H1 (cell line): ENCODE data around the gene EXOC1L. TPM values are rescaled to one million over a fixed set of nuclear protein-coding genes. Genes with fewer than 3 reads are reported as not detected.

Experiments
- CTCF ChIA-PET: fragments of 300-600 bp; sonication (Branson Sonifier 250); formaldehyde crosslinking; loops from one replicate; lab custom pipeline; 2021; ENCODE audit not compliant: partially characterized antibody; lab: Charles Lee
- POLR2A ChIA-PET: fragments of 300-600 bp; sonication (Branson Sonifier 250); formaldehyde crosslinking; loops from one replicate; lab custom pipeline; 2021; ENCODE audit warnings: inconsistent platforms; ENCODE audit not compliant: partially characterized antibody; lab: Charles Lee
- DNase-seq, 2 experiments: peaks; one replicate each; pipeline versions ENCODE4 v3.0.0 to v3.0.0-alpha.2; 2010 to 2022; ENCODE audit warnings: low spot score in 2 of 2, low read depth in 1 of 2, mixed read lengths in 1 of 2
- FAIRE-seq: peaks from 2 replicates; lab custom pipeline; 2011; peaks lifted over from hg19 to GRCh38; lab: Jason Lieb, UNC
- H2AFZ ChIP-seq: 2 replicates; pipeline ENCODE4 v1.8.1; 2012; ENCODE audit warnings: low read length, inconsistent platforms
- H2AK5ac ChIP-seq: 2 replicates; pipeline ENCODE4 v1.6.1; 2013; ENCODE audit warnings: low read depth, low read length
- H2BK120ac ChIP-seq: replicated peaks from 2 replicates; pipeline ENCODE3; 2013; ENCODE audit warnings: low read depth, low read length, inconsistent platforms
- H2BK12ac ChIP-seq: 2 replicates; pipeline ENCODE4 v1.6.1; 2013; ENCODE audit warnings: low read depth, low read length
- H2BK15ac ChIP-seq: 2 replicates; pipeline ENCODE4 v1.6.1; 2013; ENCODE audit warnings: low read length
- H2BK20ac ChIP-seq: 2 replicates; pipeline ENCODE4 v1.6.1; 2013; ENCODE audit warnings: low read length
- H2BK5ac ChIP-seq: 2 replicates; pipeline ENCODE4 v1.6.1; 2013; ENCODE audit warnings: low read depth, low read length
- H3K14ac ChIP-seq: 2 replicates; pipeline ENCODE4 v1.6.1; 2013; ENCODE audit warnings: inconsistent platforms; ENCODE audit not compliant: insufficient read length
- H3K18ac ChIP-seq: 2 replicates; pipeline ENCODE4 v1.6.1; 2013; ENCODE audit warnings: low read length; ENCODE audit errors: extremely low read depth
- H3K23ac ChIP-seq: 2 replicates; pipeline ENCODE4 v1.6.1; 2013; ENCODE audit warnings: inconsistent platforms; ENCODE audit not compliant: insufficient read length
- H3K23me2 ChIP-seq: 2 replicates; pipeline ENCODE4 v1.6.1; 2013; ENCODE audit warnings: low read depth, low read length
- H3K27ac ChIP-seq: 2 replicates; pipeline ENCODE4 v1.6.1; 2011; ENCODE audit warnings: low read depth, low read length, inconsistent platforms
- H3K27me3 ChIP-seq, 4 experiments: replicated peaks in 1 of 4; 1 replicate in 1 of 4; 2 replicates in 3 of 4; pipeline versions ENCODE4 v1.6.1 to v1.8.1; 2011 to 2013; ENCODE audit warnings: low read length in 3 of 4, mild to moderate bottlenecking in 3 of 4, inconsistent platforms in 2 of 4, mixed read lengths in 2 of 4, moderate library complexity in 1 of 4; ENCODE audit not compliant: control insufficient read depth in 3 of 4, insufficient read depth in 3 of 4; ENCODE audit errors: extremely low read depth in 1 of 4
- H3K36me3 ChIP-seq, 4 experiments: 2 replicates each; pipeline versions ENCODE4 v1.6.1 to v1.8.1; 2011 to 2013; ENCODE audit warnings: mild to moderate bottlenecking in 4 of 4, low read length in 3 of 4, moderate library complexity in 2 of 4, control low read depth in 1 of 4, inconsistent platforms in 1 of 4; ENCODE audit not compliant: insufficient read depth in 4 of 4, control insufficient read depth in 2 of 4
- H3K4ac ChIP-seq: replicated peaks from 2 replicates; pipeline ENCODE3; 2013; ENCODE audit warnings: low read length, low read depth, mixed read lengths, inconsistent platforms; ENCODE audit not compliant: insufficient read length
- H3K4me1 ChIP-seq, 4 experiments: replicated peaks in 1 of 4; 1 replicate in 1 of 4; 2 replicates in 3 of 4; pipeline versions ENCODE4 v1.6.1 to v1.8.1; 2011 to 2013; ENCODE audit warnings: low read length in 3 of 4, inconsistent platforms in 2 of 4, mixed read lengths in 1 of 4; ENCODE audit not compliant: insufficient read depth in 4 of 4, control insufficient read depth in 3 of 4
- H3K4me2 ChIP-seq, 2 experiments: 2 replicates each; pipeline versions ENCODE4 v1.6.1 to v1.8.1; 2011 to 2013; ENCODE audit warnings: low read depth in 2 of 2, low read length in 2 of 2, control low read depth in 1 of 2, inconsistent platforms in 1 of 2, mild to moderate bottlenecking in 1 of 2; ENCODE audit not compliant: insufficient read depth in 1 of 2
- H3K4me3 ChIP-seq, 4 experiments: fragments of 200-600, 300-600 bp in 1 of 4; sonication (generic), shearing (Covaris generic), sonication (Bioruptor Twin) in 1 of 4; 2 replicates each; pipeline versions ENCODE4 v1.5.1 to v1.8.1; 2011 to 2016; ENCODE audit warnings: low read length in 4 of 4, low read depth in 3 of 4, control low read depth in 2 of 4, inconsistent platforms in 2 of 4, mild to moderate bottlenecking in 2 of 4, mixed read lengths in 1 of 4, moderate library complexity in 1 of 4; ENCODE audit not compliant: insufficient read depth in 2 of 4; ENCODE audit errors: extremely low read depth in 1 of 4
- H3K56ac ChIP-seq: replicated peaks from 2 replicates; pipeline ENCODE3; 2013; ENCODE audit warnings: low read depth, mild to moderate bottlenecking, mixed read lengths, low read length, inconsistent platforms; ENCODE audit not compliant: insufficient read length
- H3K79me1 ChIP-seq: 2 replicates; pipeline ENCODE4 v1.6.1; 2013; ENCODE audit warnings: low read depth, low read length, control low read depth
- H3K79me2 ChIP-seq, 2 experiments: 2 replicates each; pipeline versions ENCODE4 v1.6.1 to v1.8.1; 2012 to 2013; ENCODE audit warnings: low read length in 2 of 2, mild to moderate bottlenecking in 2 of 2, inconsistent platforms in 1 of 2; ENCODE audit not compliant: insufficient read depth in 2 of 2, control insufficient read depth in 1 of 2
- H3K9ac ChIP-seq, 4 experiments: replicated peaks in 1 of 4; 1 replicate in 1 of 4; 2 replicates in 3 of 4; pipeline versions ENCODE4 v1.6.1 to v1.8.1; 2011 to 2013; ENCODE audit warnings: low read depth in 3 of 4, low read length in 3 of 4, control low read depth in 2 of 4, mild to moderate bottlenecking in 2 of 4, moderate library complexity in 2 of 4, inconsistent platforms in 1 of 4; ENCODE audit errors: extremely low read depth in 1 of 4
- H3K9me3 ChIP-seq, 2 experiments: 2 replicates each; pipeline versions ENCODE4 v1.6.1 to v1.8.1; 2012 to 2013; ENCODE audit warnings: mild to moderate bottlenecking in 2 of 2, moderate library complexity in 2 of 2, control low read depth in 1 of 2, inconsistent platforms in 1 of 2, low read depth in 1 of 2, low read length in 1 of 2, mixed read lengths in 1 of 2; ENCODE audit not compliant: insufficient read depth in 2 of 2
- H4K20me1 ChIP-seq, 2 experiments: replicated peaks in 1 of 2; 2 replicates each; pipeline versions ENCODE3 to v1.8.1; 2011 to 2013; ENCODE audit warnings: inconsistent platforms in 2 of 2, low read length in 2 of 2, mild to moderate bottlenecking in 1 of 2; ENCODE audit not compliant: insufficient read depth in 2 of 2, control insufficient read depth in 1 of 2
- H4K5ac ChIP-seq: 2 replicates; pipeline ENCODE4 v1.6.1; 2013; ENCODE audit warnings: low read length, low read depth, mixed read lengths, inconsistent platforms; ENCODE audit not compliant: insufficient read length
- H4K8ac ChIP-seq: 2 replicates; pipeline ENCODE4 v1.8.0; 2013; ENCODE audit warnings: mild to moderate bottlenecking, moderate library complexity, low read length, inconsistent platforms; ENCODE audit not compliant: insufficient read depth; ENCODE audit errors: extremely low read depth
- H4K91ac ChIP-seq: replicated peaks from 2 replicates; pipeline ENCODE3; 2013; ENCODE audit warnings: low read length, mixed read lengths, inconsistent platforms; ENCODE audit not compliant: insufficient read length
- ASH2L ChIP-seq: fragments of 200-600, 300-600 bp; sonication (generic); IDR thresholded peaks from one replicate; pipeline ENCODE4 v1.7.1; 2017; ENCODE audit warnings: low read length
- BACH1 ChIP-seq: IDR thresholded peaks from 2 replicates; pipeline ENCODE4 v1.6.1; 2012; ENCODE audit warnings: low read length, improper control_type of control experiment
- CHD1 ChIP-seq: IDR thresholded peaks from 2 replicates; pipeline ENCODE4 v1.6.1; 2012; ENCODE audit warnings: low read depth, low read length, improper control_type of control experiment
- CREB1 ChIP-seq: IDR thresholded peaks from 2 replicates; pipeline ENCODE4 v1.6.1; 2012; ENCODE audit warnings: inconsistent platforms
- JUND ChIP-seq: IDR thresholded peaks from 2 replicates; pipeline ENCODE4 v1.6.1; 2011; ENCODE audit warnings: mild to moderate bottlenecking, improper control_type of control experiment, low read length
- KDM1A ChIP-seq: fragments of 200-600, 300-600 bp; sonication (generic); IDR thresholded peaks from 2 replicates; pipeline ENCODE4 v1.7.1; 2016; ENCODE audit warnings: mild to moderate bottlenecking, low read length, borderline replicate concordance
- MAFK ChIP-seq: IDR thresholded peaks from 2 replicates; pipeline ENCODE4 v1.6.1; 2012; ENCODE audit warnings: low read depth, mild to moderate bottlenecking, improper control_type of control experiment, low read length
- NANOG ChIP-seq: IDR thresholded peaks from 2 replicates; pipeline ENCODE4 v1.6.1; 2011; ENCODE audit warnings: low read length, low read depth, mild to moderate bottlenecking, inconsistent platforms; ENCODE audit not compliant: insufficient read depth, poor library complexity, severe bottlenecking
- SP2 ChIP-seq: IDR thresholded peaks from 2 replicates; pipeline ENCODE4 v1.6.1; 2012; ENCODE audit warnings: mild to moderate bottlenecking, low read length, inconsistent platforms
- TAF1 ChIP-seq: IDR thresholded peaks from 2 replicates; pipeline ENCODE4 v1.6.1; 2011; ENCODE audit warnings: mild to moderate bottlenecking, low read depth, low read length
- TEAD4 ChIP-seq: IDR thresholded peaks from 2 replicates; pipeline ENCODE4 v1.6.1; 2012; ENCODE audit warnings: low read depth, low read length, inconsistent platforms, mixed read lengths
- ZNF274 ChIP-seq: IDR thresholded peaks from 2 replicates; pipeline ENCODE4 v1.7.0; 2012; ENCODE audit warnings: low read length, borderline replicate concordance; ENCODE audit errors: extremely low read depth
- WGBS, 2 experiments: shearing (Covaris generic) in 1 of 2; methylation state at CpG; one replicate each; pipeline versions ENCODE4 v1.1.6 to v1.1.7; 2013 to 2015; ENCODE audit warnings: low lambda C conversion rate in 2 of 2, mixed read lengths in 2 of 2, inconsistent platforms in 1 of 2, low coverage in 1 of 2, missing lambda C conversion rate in 1 of 2; ENCODE audit not compliant: insufficient replicate concordance in 2 of 2, insufficient coverage in 1 of 2, insufficient read length in 1 of 2; ENCODE audit errors: extremely low coverage in 1 of 2, missing lambda C conversion rate in 1 of 2; 5-methylcytosine and 5-hydroxymethylcytosine counted together
- polyA plus RNA-seq, 7 experiments: library from polyadenylated mRNA; depleted of rRNA in 3 of 7; stranded (reverse) in 5 of 7; unstranded in 2 of 7; fragments of >200 nt in 5 of 7; fragments of 200-250 nt in 2 of 7; gene quantifications; 1 replicate in 5 of 7; 2 replicates in 1 of 7; 4 replicates in 1 of 7; pipeline versions ENCODE4 v1.2.1 to v1.2.3, GENCODE V29; 2011 to 2013; ENCODE audit warnings: missing spikeins in 2 of 7, mixed read lengths in 2 of 7
- total RNA-seq: library from RNA; stranded (reverse); fragmentation: NEBNext Ultra II Directional; extraction: Animal tissue kit (Norgen Biotek cat#: 25700); gene quantifications from 2 replicates; pipeline ENCODE4 v1.2.1, GENCODE V29; 2021
- TF ChIP-seq, protein P1 (sequence below): IDR thresholded peaks from 2 replicates; pipeline ENCODE4 v1.6.1; 2012; ENCODE audit warnings: inconsistent platforms
- TF ChIP-seq, protein P2 (sequence below): IDR thresholded peaks from 2 replicates; pipeline ENCODE4 v1.6.1; 2011; ENCODE audit warnings: low read length, improper control_type of control experiment

EXOC1L gene
- total and polyA plus RNA-seq, 2 of the 8 experiments (the other 6 are each of a cell fraction or from before 2014, with no cell fraction given): 0.08 TPM; not detected in 1

DNA sequence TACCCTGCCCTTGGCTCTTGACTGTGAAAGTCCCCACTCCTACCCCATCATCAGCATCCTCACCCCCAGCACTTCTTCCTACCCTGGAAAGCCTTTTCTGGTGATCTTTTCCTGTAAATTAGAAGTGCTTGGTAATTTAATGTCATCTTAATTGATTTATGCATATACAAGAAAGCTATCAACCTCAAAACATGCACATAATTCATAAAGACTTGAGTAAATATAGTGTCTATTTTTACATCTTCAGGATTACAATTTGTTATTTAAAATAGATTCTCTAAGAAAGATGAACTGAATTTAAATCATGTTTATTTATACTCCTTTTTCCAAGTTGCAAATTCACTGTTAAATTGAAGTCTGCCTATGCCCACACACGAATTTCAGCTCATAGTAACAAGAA lies 36.0 kb upstream of the EXOC1L start:
- DNase-seq: no peak
- TF ChIP-seq TEAD4 (no peak), BACH1 (no peak), SP2 (no peak), ZNF274 (no peak), KDM1A (no peak), CREB1 (no peak), NANOG (no peak), CHD1 (no peak), MAFK (no peak), TAF1 (no peak), ASH2L (no peak), JUND (no peak)
- TF ChIP-seq, protein P1, sequence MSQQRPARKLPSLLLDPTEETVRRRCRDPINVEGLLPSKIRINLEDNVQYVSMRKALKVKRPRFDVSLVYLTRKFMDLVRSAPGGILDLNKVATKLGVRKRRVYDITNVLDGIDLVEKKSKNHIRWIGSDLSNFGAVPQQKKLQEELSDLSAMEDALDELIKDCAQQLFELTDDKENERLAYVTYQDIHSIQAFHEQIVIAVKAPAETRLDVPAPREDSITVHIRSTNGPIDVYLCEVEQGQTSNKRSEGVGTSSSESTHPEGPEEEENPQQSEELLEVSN: no peak
- TF ChIP-seq, protein P2, sequence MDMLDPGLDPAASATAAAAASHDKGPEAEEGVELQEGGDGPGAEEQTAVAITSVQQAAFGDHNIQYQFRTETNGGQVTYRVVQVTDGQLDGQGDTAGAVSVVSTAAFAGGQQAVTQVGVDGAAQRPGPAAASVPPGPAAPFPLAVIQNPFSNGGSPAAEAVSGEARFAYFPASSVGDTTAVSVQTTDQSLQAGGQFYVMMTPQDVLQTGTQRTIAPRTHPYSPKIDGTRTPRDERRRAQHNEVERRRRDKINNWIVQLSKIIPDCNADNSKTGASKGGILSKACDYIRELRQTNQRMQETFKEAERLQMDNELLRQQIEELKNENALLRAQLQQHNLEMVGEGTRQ: no peak
- H4K8ac ChIP-seq: no peak overlapping the region
- no peak overlapping the region for H2BK12ac ChIP-seq
- no peak overlapping the region for H3K56ac ChIP-seq
- H2BK15ac ChIP-seq: no peak overlapping the region
- H3K79me2 ChIP-seq: no peaks in the 10 kb centered on the region
- no peaks in the 10 kb centered on the region for H3K79me1 ChIP-seq
- no peaks in the 10 kb centered on the region for H3K27me3 ChIP-seq
- no peak overlapping the region for H4K5ac ChIP-seq
- no peak overlapping the region for H3K18ac ChIP-seq
- WGBS, 2 experiments: 72% methylated on average over 1 of the region's 1 CpG; no CpG with 5 or more reads in 1 of the 2 experiments
- no peak overlapping the region for H3K4ac ChIP-seq
- no peak overlapping the region for H3K4me2 ChIP-seq
- CTCF ChIA-PET: interaction anchor here (1.0 kb wide), 1 partner anchor 83 kb away, joined by 3 read pairs; no protein-coding TSS in a partner anchor
- H2AK5ac ChIP-seq: no peak overlapping the region
- no peaks in the 10 kb centered on the region for H3K36me3 ChIP-seq
- no peaks in the 10 kb centered on the region for H3K4me1 ChIP-seq
- H3K14ac ChIP-seq: no peak overlapping the region
- H3K23ac ChIP-seq: no peak overlapping the region
- H3K4me3 ChIP-seq: no peak overlapping the region
- H3K23me2 ChIP-seq: no peaks in the 10 kb centered on the region
- H3K27ac ChIP-seq: no peak overlapping the region
- no peak overlapping the region for H2BK5ac ChIP-seq
- POLR2A ChIA-PET: no interaction called here
- no peak overlapping the region for H2BK120ac ChIP-seq
- H4K20me1 ChIP-seq: no peaks in the 10 kb centered on the region
- H3K9ac ChIP-seq: no peak overlapping the region
- H2AFZ ChIP-seq: no peak overlapping the region
- no peak overlapping the region for H4K91ac ChIP-seq
- FAIRE-seq: no peak
- no peak overlapping the region for H2BK20ac ChIP-seq
- no peaks in the 10 kb centered on the region for H3K9me3 ChIP-seq
